GM23248 (cell line): ENCODE results near the gene RAPGEF3. TPM values are rescaled to one million over a fixed set of nuclear protein-coding genes. Genes with fewer than 3 reads are reported as not detected.

ENCODE experiments used
- DNase-seq: peaks from one replicate; pipeline ENCODE4 v3.0.0-alpha.2; 2015
- H2AFZ ChIP-seq: fragments of 200-600 bp; sonication (generic); 2 replicates; pipeline ENCODE4 v1.6.1; 2016; ENCODE audit warnings: antibody characterized with exemption
- H3F3A ChIP-seq: fragments of 200-600 bp; sonication (generic); 2 replicates; pipeline ENCODE4 v1.6.1; 2016; ENCODE audit warnings: mild to moderate bottlenecking, antibody characterized with exemption, mixed run types; ENCODE audit not compliant: insufficient read depth
- H3K27ac ChIP-seq: fragments of 200-600 bp; sonication (generic); 2 replicates; pipeline ENCODE4 v1.5.1; 2016; ENCODE audit warnings: mild to moderate bottlenecking
- H3K27me3 ChIP-seq: fragments of 200-600 bp; sonication (generic); replicated peaks from 2 replicates; pipeline ENCODE4 v1.6.1; 2016; ENCODE audit warnings: mild to moderate bottlenecking; ENCODE audit not compliant: insufficient read depth
- H3K36me3 ChIP-seq: fragments of 200-600 bp; sonication (generic); 2 replicates; pipeline ENCODE4 v1.6.1; 2016; ENCODE audit warnings: low read depth, mild to moderate bottlenecking
- H3K4me1 ChIP-seq: fragments of 200-600 bp; sonication (generic); 2 replicates; pipeline ENCODE4 v1.6.1; 2016; ENCODE audit warnings: mild to moderate bottlenecking; ENCODE audit not compliant: insufficient read depth
- H3K4me2 ChIP-seq: fragments of 200-600 bp; sonication (generic); one replicate; pipeline ENCODE4 v1.6.1; 2016; ENCODE audit warnings: mild to moderate bottlenecking; ENCODE audit not compliant: unreplicated experiment
- H3K4me3 ChIP-seq: fragments of 200-600 bp; sonication (generic); 2 replicates; pipeline ENCODE4 v1.5.1; 2016; ENCODE audit warnings: mild to moderate bottlenecking
- H3K79me2 ChIP-seq: fragments of 200-600 bp; sonication (generic); 2 replicates; pipeline ENCODE4 v1.6.1; 2016; ENCODE audit warnings: mild to moderate bottlenecking; ENCODE audit not compliant: insufficient read depth
- H3K9ac ChIP-seq: fragments of 200-600 bp; sonication (generic); 2 replicates; pipeline ENCODE4 v1.6.1; 2016; ENCODE audit warnings: mild to moderate bottlenecking
- H3K9me2 ChIP-seq: fragments of 200-600 bp; sonication (generic); 2 replicates; pipeline ENCODE4 v1.6.1; 2016; ENCODE audit warnings: mixed run types, mild to moderate bottlenecking, moderate library complexity; ENCODE audit not compliant: insufficient read depth
- H3K9me3 ChIP-seq: fragments of 200-600 bp; sonication (generic); one replicate; pipeline ENCODE4 v1.6.1; 2017; ENCODE audit warnings: low read depth
- H4K20me1 ChIP-seq: fragments of 200-600 bp; sonication (generic); 2 replicates; pipeline ENCODE4 v1.6.0; 2016; ENCODE audit not compliant: insufficient read depth
- EZH2 ChIP-seq: fragments of 200-600 bp; sonication (generic); IDR thresholded peaks from 2 replicates; pipeline ENCODE4 v1.6.1; 2018; ENCODE audit warnings: antibody characterized with exemption, mild to moderate bottlenecking; ENCODE audit not compliant: insufficient read depth, poor library complexity, severe bottlenecking
- EZH2phosphoT487 ChIP-seq: fragments of 200-600 bp; sonication (generic); IDR thresholded peaks from 2 replicates; pipeline ENCODE4 v1.6.1; 2018; ENCODE audit warnings: antibody characterized with exemption, moderate library complexity, mild to moderate bottlenecking, low read depth; ENCODE audit not compliant: insufficient read depth
- WGBS, 2 experiments: methylation state at CpG; one replicate each; pipeline ENCODE4 v1.1.6; 2015 to 2017; ENCODE audit warnings: low lambda C conversion rate in 2 of 2, low coverage in 1 of 2; ENCODE audit errors: missing lambda C conversion rate in 2 of 2; 5-methylcytosine and 5-hydroxymethylcytosine counted together
- in situ Hi-C: fragments of 300-500 bp; cut with MboI; formaldehyde crosslinking; loops from 2 replicates; pipeline ENCODE4 v1.15.0; 2020
- polyA plus RNA-seq: library from polyadenylated mRNA; unstranded; fragments of >200 nt; fragmentation: Nextera tagmentation; extraction: Ambion mirVana; gene quantifications from 2 replicates; pipeline ENCODE4 v1.2.1, GENCODE V29; 2016
- total RNA-seq: library from RNA; depleted of rRNA; stranded (reverse); fragments of >200 nt; shearing (Covaris generic); gene quantifications from 2 replicates; pipeline ENCODE4 v1.2.3, GENCODE V29; 2014

RAPGEF3 gene
- total and polyA plus RNA-seq, 2 experiments from 2014 or later, result 1.4 to 3.7 TPM

- Histone ChIP-seq H3K4me1 (peaks cover 4% of the 10 kb centered on the region), H3K9me2 (no peaks in the 10 kb centered on the region), H2AFZ (no peak overlapping the region), H3K4me3 (no peak overlapping the region), H3K79me2 (no peaks in the 10 kb centered on the region), H4K20me1 (no peaks in the 10 kb centered on the region), H3K9me3 (no peaks in the 10 kb centered on the region), H3K27me3 (no peaks in the 10 kb centered on the region), H3F3A (peaks cover 5% of the 10 kb centered on the region), H3K36me3 (no peaks in the 10 kb centered on the region), H3K27ac (no peak overlapping the region), H3K9ac (no peak overlapping the region), H3K4me2 (no peak overlapping the region)
- DNase-seq, result no peak
- 78 to 82% methylated on average over 4 of the region's 4 CpGs for WGBS, 2 experiments
- in situ Hi-C loops, result no loop called here
- TF ChIP-seq EZH2, result no peak
- no peak for TF ChIP-seq EZH2phosphoT487
Observed at GRCh38 chr12:47747126-47747525, 11.6 kb downstream of the RAPGEF3 start.

- Histone ChIP-seq H3K9me2 (no peaks in the 10 kb centered on the region), H3K9ac (no peak overlapping the region), H3K36me3 (no peaks in the 10 kb centered on the region), H3K4me3 (no peak overlapping the region), H2AFZ (no peak overlapping the region), H4K20me1 (no peaks in the 10 kb centered on the region), H3K79me2 (no peaks in the 10 kb centered on the region), H3K9me3 (no peaks in the 10 kb centered on the region), H3K4me1 (no peaks in the 10 kb centered on the region), H3K27me3 (no peaks in the 10 kb centered on the region), H3K4me2 (no peak overlapping the region), H3F3A (no peaks in the 10 kb centered on the region; the same call in 1 of the 2 replicates), H3K27ac (no peak overlapping the region)
- in situ Hi-C loops, result no loop called here
- WGBS, 2 experiments, result 74 to 78% methylated on average over 7 of the region's 7 CpGs
- no peak for DNase-seq
- TF ChIP-seq EZH2phosphoT487, result no peak
- TF ChIP-seq EZH2, result no peak
Observed at GRCh38 chr12:47746523-47746922, 12.2 kb downstream of the RAPGEF3 start.

- Histone ChIP-seq H3K79me2 (no peaks in the 10 kb centered on the region), H3K9ac (no peak overlapping the region), H3K4me3 (no peak overlapping the region), H3K4me1 (no peaks in the 10 kb centered on the region), H2AFZ (no peak overlapping the region), H4K20me1 (no peaks in the 10 kb centered on the region), H3K9me3 (no peaks in the 10 kb centered on the region), H3K4me2 (no peak overlapping the region), H3F3A (no peaks in the 10 kb centered on the region), H3K27me3 (no peaks in the 10 kb centered on the region), H3K27ac (no peak overlapping the region), H3K9me2 (no peaks in the 10 kb centered on the region), H3K36me3 (no peaks in the 10 kb centered on the region)
- in situ Hi-C loops, result no loop called here
- 76 to 91% methylated on average over 5 of the region's 5 CpGs for WGBS, 2 experiments
- DNase-seq, result no peak
- TF ChIP-seq EZH2 (no peak), EZH2phosphoT487 (no peak)
Observed at GRCh38 chr12:47746073-47746472, 12.6 kb downstream of the RAPGEF3 start.

- H3K79me2 ChIP-seq, result no peaks in the 10 kb centered on the region
- H3K4me2 ChIP-seq, result no peak overlapping the region
- no peak overlapping the region for H3K9ac ChIP-seq
- H3K9me2 ChIP-seq, result no peaks in the 10 kb centered on the region
- in situ Hi-C loops, result no loop called here
- no peaks in the 10 kb centered on the region for H3K4me1 ChIP-seq
- H3K4me3 ChIP-seq, result no peak overlapping the region
- H3K27me3 ChIP-seq, result no peaks in the 10 kb centered on the region
- no peaks in the 10 kb centered on the region for H3K9me3 ChIP-seq
- H2AFZ ChIP-seq, result no peak overlapping the region
- H3F3A ChIP-seq, result no peaks in the 10 kb centered on the region
- TF ChIP-seq EZH2 (no peak), EZH2phosphoT487 (no peak)
- no peak overlapping the region for H3K27ac ChIP-seq
- 79 to 81% methylated on average over 16 of the region's 16 CpGs for WGBS, 2 experiments
- DNase-seq, result no peak
- no peaks in the 10 kb centered on the region for H3K36me3 ChIP-seq
- H4K20me1 ChIP-seq, result no peaks in the 10 kb centered on the region
Observed at GRCh38 chr12:47745485-47746041, 13.1 kb downstream of the RAPGEF3 start.
